C4-2B (cell line): Measurements from ENCODE around the gene NUDT14.

ENCODE experiments used
- H3K27ac ChIP-seq: fragments of 450-650 bp; 2 replicates; pipeline ENCODE4 v1.5.1; 2017
- CTCF ChIP-seq: fragments of 450-650 bp; conservative IDR thresholded peaks from 2 replicates; pipeline ENCODE4 v1.5.1; 2017; ENCODE audit warnings: mild to moderate bottlenecking
- ZFX ChIP-seq: fragments of 450-650 bp; IDR thresholded peaks from 2 replicates; pipeline ENCODE4 v1.6.1; 2017

Gene NUDT14

GRCh38 chr14:105218611-105219010 is 37.5 kb upstream of the NUDT14 start:
- no peak overlapping the region for H3K27ac ChIP-seq
- TF ChIP-seq ZFX (no peak), CTCF (no peak)

GRCh38 chr14:105217774-105218173 is 36.7 kb upstream of the NUDT14 start:
- no peak overlapping the region for H3K27ac ChIP-seq
- TF ChIP-seq CTCF (no peak), ZFX (no peak)

GRCh38 chr14:105216490-105217247 is 35.6 kb upstream of the NUDT14 start:
- H3K27ac ChIP-seq: no peak overlapping the region
- no peak for TF ChIP-seq ZFX
- no peak for TF ChIP-seq CTCF

GRCh38 chr14:105215602-105216001 is 34.5 kb upstream of the NUDT14 start:
- no peak overlapping the region for H3K27ac ChIP-seq
- TF ChIP-seq CTCF (no peak), ZFX (no peak)

- no peak overlapping the region for H3K27ac ChIP-seq
- TF ChIP-seq ZFX (no peak), CTCF (no peak)
These were observed 33.3 kb upstream of the NUDT14 start for GRCh38 chr14:105214324-105214915.

- no peak overlapping the region for H3K27ac ChIP-seq
- TF ChIP-seq CTCF (no peak), ZFX (no peak)
These were observed 32.2 kb upstream of the NUDT14 start for GRCh38 chr14:105213361-105213760.

- H3K27ac ChIP-seq: no peak overlapping the region
- TF ChIP-seq CTCF (no peak), ZFX (no peak)
These were observed 31.6 kb upstream of the NUDT14 start for GRCh38 chr14:105212541-105213300.
